HFF-Myc (cell line): ENCODE measurements around the gene SYNE1.

Experiments
- DNase-seq: peaks from one replicate; pipeline ENCODE4 v3.0.0-alpha.2; 2011; ENCODE audit warnings: low read depth; ENCODE audit errors: extremely low read depth
- H3K4me3 ChIP-seq: replicated peaks from 2 replicates; pipeline ENCODE4 v1.5.1; 2011; ENCODE audit warnings: low read depth, mild to moderate bottlenecking, control low read depth, low read length
- TF ChIP-seq, protein P1 (sequence below): IDR thresholded peaks from 2 replicates; pipeline ENCODE4 v1.5.1; 2012; ENCODE audit warnings: mild to moderate bottlenecking, low read depth, low read length, control low read depth; ENCODE audit errors: missing control alignments

SYNE1 gene

DNA sequence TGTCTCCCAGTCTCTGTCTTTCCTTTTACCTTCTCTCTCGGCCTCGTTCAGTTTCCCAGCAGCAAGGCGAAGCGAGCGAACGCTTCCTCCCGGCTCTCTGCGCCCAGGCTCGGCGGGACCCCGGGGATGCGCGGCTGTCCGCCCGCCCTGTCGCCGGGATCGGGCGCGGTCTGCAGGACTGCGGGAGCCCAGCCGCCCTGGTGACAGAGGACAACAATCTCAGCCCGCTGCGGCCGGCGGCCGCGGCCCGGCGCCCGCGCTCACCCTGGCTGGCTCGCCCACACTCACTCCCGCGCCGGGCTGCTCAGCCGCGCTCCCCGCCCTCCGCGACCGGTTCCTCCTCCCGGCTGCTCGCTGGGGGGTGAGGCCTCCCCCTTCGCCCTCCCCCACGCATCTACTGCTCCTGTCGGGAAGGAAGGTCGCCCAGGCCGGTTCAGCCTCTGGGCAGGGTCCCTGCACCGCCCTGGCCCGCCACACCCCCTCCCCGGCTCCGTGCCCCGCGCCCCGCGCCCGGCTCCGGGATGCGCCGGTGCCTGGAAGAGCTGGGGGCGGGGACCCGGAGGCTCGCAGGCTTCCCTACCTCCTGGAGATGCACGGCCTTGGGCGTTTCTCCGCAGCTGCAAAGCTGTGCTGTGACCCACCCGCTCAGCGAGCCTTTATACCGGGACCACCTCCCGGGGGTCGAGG, 410 bp downstream of the SYNE1 start:
- TF ChIP-seq, protein P1, sequence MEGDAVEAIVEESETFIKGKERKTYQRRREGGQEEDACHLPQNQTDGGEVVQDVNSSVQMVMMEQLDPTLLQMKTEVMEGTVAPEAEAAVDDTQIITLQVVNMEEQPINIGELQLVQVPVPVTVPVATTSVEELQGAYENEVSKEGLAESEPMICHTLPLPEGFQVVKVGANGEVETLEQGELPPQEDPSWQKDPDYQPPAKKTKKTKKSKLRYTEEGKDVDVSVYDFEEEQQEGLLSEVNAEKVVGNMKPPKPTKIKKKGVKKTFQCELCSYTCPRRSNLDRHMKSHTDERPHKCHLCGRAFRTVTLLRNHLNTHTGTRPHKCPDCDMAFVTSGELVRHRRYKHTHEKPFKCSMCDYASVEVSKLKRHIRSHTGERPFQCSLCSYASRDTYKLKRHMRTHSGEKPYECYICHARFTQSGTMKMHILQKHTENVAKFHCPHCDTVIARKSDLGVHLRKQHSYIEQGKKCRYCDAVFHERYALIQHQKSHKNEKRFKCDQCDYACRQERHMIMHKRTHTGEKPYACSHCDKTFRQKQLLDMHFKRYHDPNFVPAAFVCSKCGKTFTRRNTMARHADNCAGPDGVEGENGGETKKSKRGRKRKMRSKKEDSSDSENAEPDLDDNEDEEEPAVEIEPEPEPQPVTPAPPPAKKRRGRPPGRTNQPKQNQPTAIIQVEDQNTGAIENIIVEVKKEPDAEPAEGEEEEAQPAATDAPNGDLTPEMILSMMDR, result no peak
- DNase-seq, result no peak
- H3K4me3 ChIP-seq, result peak overlapping the region; percentile 41

DNA sequence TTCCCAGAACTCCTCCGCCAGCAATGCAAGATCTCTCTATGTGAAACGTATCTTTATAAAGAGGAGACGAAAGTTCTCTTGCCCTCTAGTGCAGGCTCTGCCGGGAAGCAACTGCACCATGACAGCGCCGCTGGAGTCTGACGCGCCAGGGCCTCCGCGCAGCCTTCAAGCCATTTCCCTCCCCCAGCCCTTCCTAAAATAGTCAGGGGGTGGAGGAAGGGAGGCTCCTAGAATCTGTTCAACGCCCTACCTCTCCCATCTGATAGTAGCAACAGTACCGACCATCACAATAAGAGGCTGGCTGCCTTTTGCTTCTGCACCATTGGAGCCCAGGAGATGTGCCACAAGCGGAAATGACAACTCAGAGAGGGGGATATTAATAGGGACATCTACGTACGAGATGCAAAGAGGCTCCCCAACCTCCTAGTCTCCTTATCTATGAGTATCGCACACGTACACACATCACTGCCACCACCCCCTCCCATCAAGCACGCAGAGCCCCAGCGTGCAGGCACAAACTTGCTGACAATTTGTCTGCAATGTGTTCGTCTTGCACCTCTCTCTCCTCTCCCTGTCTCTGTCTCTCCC, 1.0 kb downstream of the SYNE1 start:
- H3K4me3 ChIP-seq, result peak overlapping the region; percentile 41
- TF ChIP-seq, protein P1, result no peak
- no peak for DNase-seq

DNA sequence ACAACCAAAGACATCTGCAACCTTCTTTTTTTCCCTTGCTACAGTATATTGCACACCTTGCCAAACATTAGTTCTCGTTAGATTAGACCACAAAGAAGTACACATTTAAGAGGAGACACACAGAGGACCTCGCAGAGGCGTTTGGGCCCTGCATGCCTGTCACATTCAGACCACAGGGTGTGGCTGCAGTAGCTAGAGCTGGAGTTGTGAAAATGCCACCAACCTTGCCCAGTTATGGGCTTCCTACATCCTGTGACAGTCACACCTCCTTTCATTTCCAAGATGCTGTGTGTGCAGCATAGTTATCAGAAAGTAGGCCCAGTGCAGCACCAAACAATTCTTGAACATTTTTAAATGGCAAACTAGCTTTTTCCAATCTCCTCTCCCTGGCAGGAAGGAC, 2.4 kb downstream of the SYNE1 start:
- H3K4me3 ChIP-seq, result no peak overlapping the region
- no peak for DNase-seq
- TF ChIP-seq, protein P1, result no peak

DNA sequence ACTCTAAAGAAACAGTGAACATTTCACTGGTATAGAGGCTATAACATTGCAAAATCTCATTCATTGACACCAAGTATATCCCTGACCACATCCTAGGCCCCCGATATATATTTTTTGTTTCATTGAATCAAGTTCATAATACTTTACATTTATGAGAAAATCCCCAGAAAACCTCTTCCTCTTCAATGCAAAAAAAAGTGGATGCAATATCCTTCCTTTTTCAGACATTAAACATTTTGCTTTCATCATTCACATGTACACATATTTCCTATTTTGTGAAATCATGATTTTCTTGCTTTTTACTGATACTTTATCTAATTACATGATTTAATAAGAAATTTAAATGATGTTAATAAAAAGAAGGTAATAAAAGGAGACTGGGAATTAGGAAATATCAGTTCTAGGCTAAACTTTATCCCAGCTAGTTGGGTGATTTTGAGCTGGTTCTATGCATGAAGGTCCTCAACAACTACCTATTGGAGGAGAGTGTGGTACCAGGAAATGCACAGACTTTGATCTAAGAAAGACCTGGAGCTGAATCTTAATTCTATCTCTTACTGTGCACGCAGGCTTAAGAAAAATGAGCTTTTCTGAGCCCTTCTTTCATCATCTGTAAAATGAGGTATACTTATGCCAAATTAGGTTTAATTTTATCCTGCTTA, 4.9 kb downstream of the SYNE1 start:
- H3K4me3 ChIP-seq, result no peak overlapping the region
- DNase-seq, result no peak
- TF ChIP-seq, protein P1, result no peak

DNA sequence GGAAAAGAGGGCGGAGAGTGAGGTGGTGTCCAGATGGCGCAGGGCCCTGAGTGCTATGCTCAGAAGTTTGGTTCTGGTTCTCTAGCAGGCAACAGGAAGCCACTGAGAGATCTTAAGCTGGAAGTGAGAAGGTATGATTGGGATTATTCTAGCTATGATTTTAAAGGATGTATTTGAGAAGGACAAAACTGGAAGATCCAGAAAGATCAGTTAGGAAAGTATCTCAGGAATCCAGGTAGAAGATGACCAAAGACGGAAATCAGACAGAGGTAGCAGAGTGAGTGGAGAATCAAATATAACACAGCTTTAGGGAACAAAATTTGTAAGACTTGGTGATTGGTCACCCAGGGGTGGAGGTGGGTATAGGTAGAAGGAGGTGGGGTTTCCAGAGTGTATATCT, 5.8 kb downstream of the SYNE1 start:
- DNase-seq, result no peak
- TF ChIP-seq, protein P1, result no peak
- no peak overlapping the region for H3K4me3 ChIP-seq

DNA sequence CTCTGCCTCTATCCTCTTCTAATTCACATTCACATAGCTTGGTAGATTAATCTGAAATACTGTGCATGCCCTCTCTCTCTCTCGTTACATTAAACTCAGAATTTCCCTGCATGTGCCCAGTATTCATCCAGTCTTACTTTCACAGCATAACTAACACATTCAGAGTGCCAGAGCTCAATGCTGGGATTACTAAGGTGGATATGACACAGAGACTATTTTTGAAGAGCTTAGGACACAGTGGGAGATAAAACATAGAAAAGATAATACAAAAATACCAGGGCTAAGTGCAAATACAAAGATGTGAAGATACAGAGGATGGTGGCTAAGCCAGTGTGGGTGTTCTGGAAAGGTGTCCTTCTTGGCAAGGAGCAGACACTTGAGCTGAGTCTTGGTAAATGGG, 6.3 kb downstream of the SYNE1 start:
- H3K4me3 ChIP-seq, result no peak overlapping the region
- DNase-seq, result no peak

More for the DNA sequence above, 6.3 kb downstream of the SYNE1 start:
- TF ChIP-seq, protein P1, result no peak
